HEK293 (cell line): Measurements from ENCODE around the gene CPNE5.

Experiments used
- CTCF ChIA-PET: fragments of 350-600 bp; formaldehyde crosslinking; extraction: SDS; loops from one replicate; lab custom pipeline; 2021; ENCODE audit warnings: antibody characterized with exemption; lab: Yijun Ruan, JAX
- POLR2A ChIA-PET: fragments of 300-600 bp; formaldehyde crosslinking; extraction: SDS; loops from one replicate; lab custom pipeline; 2020; ENCODE audit warnings: antibody characterized with exemption, inconsistent platforms; lab: Yijun Ruan, JAX
- H3K27ac ChIP-seq: fragments of 200-500 bp; sonication (Bioruptor generic); 2 replicates; pipeline ENCODE4 v1.5.1; 2014; ENCODE audit warnings: low read depth, low read length, control low read depth, inconsistent platforms; ENCODE audit errors: extremely low read depth
- H3K36me3 ChIP-seq, 2 experiments: fragments of 200-500 bp in 1 of 2; sonication (Bioruptor generic) in 1 of 2; 1 replicate in 1 of 2; 2 replicates in 1 of 2; pipeline ENCODE4 v1.5.1; 2014 to 2017; ENCODE audit warnings: inconsistent platforms in 2 of 2, low read length in 2 of 2; ENCODE audit not compliant: control insufficient read depth in 2 of 2, insufficient read depth in 1 of 2
- H3K4me1 ChIP-seq: fragments of 200-500 bp; sonication (Bioruptor generic); 2 replicates; pipeline ENCODE4 v1.5.1; 2014; ENCODE audit warnings: mild to moderate bottlenecking, low read length, inconsistent platforms; ENCODE audit not compliant: control insufficient read depth, insufficient read depth
- H3K4me3 ChIP-seq: 2 replicates; pipeline ENCODE4 v1.5.1; 2011; ENCODE audit warnings: low read depth, mild to moderate bottlenecking, control low read depth, low read length, moderate library complexity
- H3K9me3 ChIP-seq: fragments of 200-500 bp; sonication (Bioruptor generic); 2 replicates; pipeline ENCODE4 v1.5.1; 2014; ENCODE audit warnings: low read depth, low read length, inconsistent platforms; ENCODE audit not compliant: control insufficient read depth, insufficient read depth
- EGR2 ChIP-seq: fragments of 450-650 bp; formaldehyde crosslinking; IDR thresholded peaks from 2 replicates; pipeline ENCODE4 v1.5.1; 2016; ENCODE audit warnings: low read depth, missing biosample characterization, missing genetic modification characterization
- MYNN ChIP-seq: fragments of 450-650 bp; formaldehyde crosslinking; IDR thresholded peaks from 2 replicates; pipeline ENCODE4 v1.5.1; 2016; ENCODE audit warnings: missing biosample characterization, missing genetic modification characterization, borderline replicate concordance
- MZF1 ChIP-seq: fragments of 450-650 bp; formaldehyde crosslinking; IDR thresholded peaks from 2 replicates; pipeline ENCODE4 v1.5.1; 2017; ENCODE audit warnings: missing biosample characterization, missing genetic modification characterization, borderline replicate concordance
- REPIN1 ChIP-seq: fragments of 450-650 bp; formaldehyde crosslinking; IDR thresholded peaks from 2 replicates; pipeline ENCODE4 v1.5.1; 2017; ENCODE audit warnings: missing biosample characterization, missing genetic modification characterization, low read depth
- SCRT1 ChIP-seq: fragments of 450-650 bp; formaldehyde crosslinking; IDR thresholded peaks from 2 replicates; pipeline ENCODE4 v1.5.1; 2016; ENCODE audit warnings: missing biosample characterization, missing genetic modification characterization, borderline replicate concordance
- SP2 ChIP-seq: fragments of 450-650 bp; formaldehyde crosslinking; IDR thresholded peaks from 2 replicates; pipeline ENCODE4 v1.5.1; 2016; ENCODE audit warnings: missing biosample characterization, missing genetic modification characterization
- TRIM28 ChIP-seq: IDR thresholded peaks from 2 replicates; pipeline ENCODE4 v1.6.1; 2011; ENCODE audit warnings: low read length, control low read depth, borderline replicate concordance
- ZBTB8A ChIP-seq: fragments of 450-650 bp; formaldehyde crosslinking; IDR thresholded peaks from 2 replicates; pipeline ENCODE4 v1.5.1; 2016; ENCODE audit warnings: missing biosample characterization, missing genetic modification characterization
- ZFHX2 ChIP-seq: fragments of 450-650 bp; formaldehyde crosslinking; conservative IDR thresholded peaks from 2 replicates; pipeline ENCODE4 v1.5.1; 2016; ENCODE audit warnings: missing biosample characterization, missing genetic modification characterization
- ZNF146 ChIP-seq: fragments of 450-650 bp; formaldehyde crosslinking; IDR thresholded peaks from 2 replicates; pipeline ENCODE4 v1.5.1; 2016; ENCODE audit warnings: missing biosample characterization, missing genetic modification characterization
- ZNF561 ChIP-seq: fragments of 450-650 bp; IDR thresholded peaks from 2 replicates; pipeline ENCODE4 v1.5.1; 2018; ENCODE audit warnings: missing biosample characterization, missing genetic modification characterization, borderline replicate concordance
- ZNF629 ChIP-seq: fragments of 450-650 bp; formaldehyde crosslinking; IDR thresholded peaks from 2 replicates; pipeline ENCODE4 v1.5.1; 2017; ENCODE audit warnings: missing biosample characterization, missing genetic modification characterization
- TF ChIP-seq, protein P1 (sequence below): fragments of 450-650 bp; formaldehyde crosslinking; IDR thresholded peaks from 2 replicates; pipeline ENCODE4 v1.5.1; 2017; ENCODE audit warnings: missing biosample characterization, missing genetic modification characterization
- TF ChIP-seq, protein P2 (sequence below): fragments of 450-650 bp; formaldehyde crosslinking; IDR thresholded peaks from 2 replicates; pipeline ENCODE4 v1.5.1; 2016; ENCODE audit warnings: missing biosample characterization, missing genetic modification characterization
- TF ChIP-seq, protein P3 (sequence below): fragments of 450-650 bp; formaldehyde crosslinking; IDR thresholded peaks from 2 replicates; pipeline ENCODE4 v1.5.1; 2016; ENCODE audit warnings: missing biosample characterization, missing genetic modification characterization, borderline replicate concordance

CPNE5 gene

DNA sequence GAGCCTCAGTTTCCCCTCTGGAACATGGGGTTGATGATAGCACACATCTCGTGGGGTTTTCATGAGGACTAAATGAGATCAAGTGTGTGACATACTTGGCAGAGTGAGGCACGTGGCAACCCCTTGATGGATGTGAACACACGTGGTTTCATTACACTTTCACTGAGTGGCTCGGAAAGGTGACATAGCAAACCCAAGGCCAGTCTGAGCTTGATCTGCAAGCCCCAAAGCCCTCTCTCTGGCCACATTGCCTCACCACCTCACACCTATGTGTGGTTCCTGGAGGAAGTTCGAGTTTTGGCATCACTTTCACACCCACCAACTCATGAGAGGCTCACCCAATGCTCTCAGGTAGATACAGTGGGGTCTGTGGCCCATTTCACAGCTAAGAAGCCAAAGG, 60.0 kb downstream of the CPNE5 start:
- ChIA-PET CTCF (interaction anchor here (1.7 to 10.6 kb wide), 5 partner anchors 11 to 239 kb away, joined by 5 to 182 read pairs (median 13); no protein-coding TSS in a partner anchor), POLR2A (interaction anchor here (1.3 kb wide), 1 partner anchor 96 kb away, joined by 3 read pairs; the partner anchor contains the start of gene PPIL1)
- Histone ChIP-seq H3K27ac (no peak overlapping the region), H3K9me3 (no peaks in the 10 kb centered on the region), H3K36me3 (no peaks in the 10 kb centered on the region), H3K4me3 (no peak overlapping the region), H3K4me1 (no peaks in the 10 kb centered on the region)
- TF ChIP-seq SCRT1 (tag by site-specific recombination) = no peak

DNA sequence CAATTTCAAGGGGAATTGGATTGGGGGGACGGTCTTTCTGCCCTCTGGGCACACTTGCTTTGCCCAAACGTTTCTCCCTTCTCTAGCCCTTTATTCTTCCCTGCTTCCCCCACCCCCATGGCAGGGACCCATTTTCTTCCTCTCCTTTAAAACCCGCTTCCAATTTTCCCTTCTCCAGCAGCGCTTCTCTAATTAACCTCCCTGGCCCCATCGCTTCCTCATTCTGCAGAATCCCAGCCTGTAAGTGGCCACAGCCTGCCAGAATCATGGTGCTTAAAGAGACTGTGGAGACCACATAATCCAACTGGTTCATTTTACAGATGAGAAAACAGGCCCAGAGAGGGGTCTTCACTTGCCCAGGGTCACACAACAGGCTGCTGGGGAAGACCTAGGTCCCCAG, 61.4 kb downstream of the CPNE5 start:
- Histone ChIP-seq H3K27ac (no peak overlapping the region), H3K4me3 (no peak overlapping the region), H3K9me3 (no peaks in the 10 kb centered on the region), H3K36me3 (no peaks in the 10 kb centered on the region)
- ChIA-PET POLR2A (interaction anchor here (0.6 kb wide), 1 partner anchor 18 kb away, joined by 3 read pairs; no protein-coding TSS in a partner anchor), CTCF (interaction anchor here (2.4 to 10.6 kb wide), 4 partner anchors 10 to 72 kb away, joined by 10 to 182 read pairs (median 66); no protein-coding TSS in a partner anchor)
- no peak for TF ChIP-seq SP2 (tag by site-specific recombination)
- TF ChIP-seq, protein P1, sequence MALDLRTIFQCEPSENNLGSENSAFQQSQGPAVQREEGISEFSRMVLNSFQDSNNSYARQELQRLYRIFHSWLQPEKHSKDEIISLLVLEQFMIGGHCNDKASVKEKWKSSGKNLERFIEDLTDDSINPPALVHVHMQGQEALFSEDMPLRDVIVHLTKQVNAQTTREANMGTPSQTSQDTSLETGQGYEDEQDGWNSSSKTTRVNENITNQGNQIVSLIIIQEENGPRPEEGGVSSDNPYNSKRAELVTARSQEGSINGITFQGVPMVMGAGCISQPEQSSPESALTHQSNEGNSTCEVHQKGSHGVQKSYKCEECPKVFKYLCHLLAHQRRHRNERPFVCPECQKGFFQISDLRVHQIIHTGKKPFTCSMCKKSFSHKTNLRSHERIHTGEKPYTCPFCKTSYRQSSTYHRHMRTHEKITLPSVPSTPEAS (tag by site-specific recombination) = peak; percentile 81
- TF ChIP-seq REPIN1 (tag by site-specific recombination) = no peak
- TF ChIP-seq, all 188 proteins: peak for 1
- no peaks in the 10 kb centered on the region for H3K4me1 ChIP-seq

DNA sequence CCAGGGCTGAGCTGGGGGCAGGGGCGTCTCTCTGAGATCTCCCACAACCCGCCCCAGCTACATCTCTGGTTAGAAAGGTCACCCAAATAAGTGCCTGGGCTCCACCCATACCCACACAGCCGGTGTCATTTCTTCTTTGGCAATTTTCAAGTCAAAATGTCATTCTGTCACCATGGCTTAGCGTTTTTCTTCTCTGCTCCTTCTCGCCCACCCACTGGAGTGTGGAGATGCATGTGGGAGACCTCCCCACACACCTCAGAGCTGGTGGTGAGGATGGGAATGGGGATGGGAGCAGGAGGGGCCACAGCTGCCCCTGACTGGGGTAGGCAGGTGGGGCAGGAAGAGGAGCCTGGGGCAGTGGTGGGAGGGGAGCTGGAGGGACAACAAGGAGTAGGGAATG, 63.1 kb downstream of the CPNE5 start:
- ChIA-PET CTCF (interaction anchor here (1.9 to 13.1 kb wide), 4 partner anchors 10 to 242 kb away, joined by 6 to 298 read pairs (median 14); no protein-coding TSS in a partner anchor), POLR2A (interaction anchor here (0.9 kb wide), 1 partner anchor 98 kb away, joined by 3 read pairs; the partner anchor contains the start of gene PPIL1)
- Histone ChIP-seq H3K36me3 (no peaks in the 10 kb centered on the region), H3K9me3 (no peaks in the 10 kb centered on the region), H3K27ac (no peak overlapping the region), H3K4me3 (no peak overlapping the region), H3K4me1 (no peaks in the 10 kb centered on the region)
- TF ChIP-seq EGR2 (tag by site-specific recombination) (peak; percentile 73), ZFHX2 (tag by site-specific recombination) (peak; percentile 73), ZNF561 (no peak)

DNA sequence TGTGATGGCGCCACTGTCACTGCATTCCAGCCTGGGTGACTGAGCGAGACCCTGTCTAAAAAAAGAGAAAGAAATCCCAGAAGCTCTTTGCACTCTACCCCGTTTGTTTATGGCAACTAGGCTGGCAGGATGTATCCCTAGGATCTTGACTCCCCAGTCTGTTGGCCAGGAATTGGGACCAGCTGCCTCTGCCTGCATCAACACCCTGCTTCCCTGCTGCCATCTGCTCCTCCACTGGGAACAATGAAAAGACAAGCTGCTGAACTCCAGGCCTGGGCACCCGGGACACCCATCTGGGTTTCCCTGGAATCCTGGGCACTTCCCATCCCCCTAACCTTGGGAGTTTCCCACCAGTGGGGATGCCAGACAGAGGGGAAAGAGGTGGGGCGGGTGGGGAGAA, 64.9 kb downstream of the CPNE5 start:
- CTCF ChIA-PET = interaction anchor here (0.6 to 13.1 kb wide), 8 partner anchors 8 to 244 kb away, joined by 3 to 298 read pairs (median 6); no protein-coding TSS in a partner anchor
- TF ChIP-seq MZF1 (no peak), REPIN1 (tag by site-specific recombination) (no peak), TRIM28 (no peak), ZBTB8A (tag by site-specific recombination) (no peak), MYNN (tag by site-specific recombination) (no peak), ZNF146 (tag by site-specific recombination) (no peak), ZNF629 (no peak)
- TF ChIP-seq, protein P2, sequence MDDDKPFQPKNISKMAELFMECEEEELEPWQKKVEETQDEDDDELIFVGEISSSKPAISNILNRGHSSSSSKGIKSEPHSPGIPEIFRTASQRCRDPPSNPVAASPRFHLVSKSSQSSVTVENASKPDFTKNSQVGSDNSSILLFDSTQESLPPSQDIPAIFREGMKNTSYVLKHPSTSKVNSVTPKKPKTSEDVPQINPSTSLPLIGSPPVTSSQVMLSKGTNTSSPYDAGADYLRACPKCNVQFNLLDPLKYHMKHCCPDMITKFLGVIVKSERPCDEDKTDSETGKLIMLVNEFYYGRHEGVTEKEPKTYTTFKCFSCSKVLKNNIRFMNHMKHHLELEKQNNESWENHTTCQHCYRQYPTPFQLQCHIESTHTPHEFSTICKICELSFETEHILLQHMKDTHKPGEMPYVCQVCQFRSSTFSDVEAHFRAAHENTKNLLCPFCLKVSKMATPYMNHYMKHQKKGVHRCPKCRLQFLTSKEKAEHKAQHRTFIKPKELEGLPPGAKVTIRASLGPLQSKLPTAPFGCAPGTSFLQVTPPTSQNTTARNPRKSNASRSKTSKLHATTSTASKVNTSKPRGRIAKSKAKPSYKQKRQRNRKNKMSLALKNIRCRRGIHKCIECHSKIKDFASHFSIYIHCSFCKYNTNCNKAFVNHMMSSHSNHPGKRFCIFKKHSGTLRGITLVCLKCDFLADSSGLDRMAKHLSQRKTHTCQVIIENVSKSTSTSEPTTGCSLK (tag by site-specific recombination) = no peak
- TF ChIP-seq, protein P3, sequence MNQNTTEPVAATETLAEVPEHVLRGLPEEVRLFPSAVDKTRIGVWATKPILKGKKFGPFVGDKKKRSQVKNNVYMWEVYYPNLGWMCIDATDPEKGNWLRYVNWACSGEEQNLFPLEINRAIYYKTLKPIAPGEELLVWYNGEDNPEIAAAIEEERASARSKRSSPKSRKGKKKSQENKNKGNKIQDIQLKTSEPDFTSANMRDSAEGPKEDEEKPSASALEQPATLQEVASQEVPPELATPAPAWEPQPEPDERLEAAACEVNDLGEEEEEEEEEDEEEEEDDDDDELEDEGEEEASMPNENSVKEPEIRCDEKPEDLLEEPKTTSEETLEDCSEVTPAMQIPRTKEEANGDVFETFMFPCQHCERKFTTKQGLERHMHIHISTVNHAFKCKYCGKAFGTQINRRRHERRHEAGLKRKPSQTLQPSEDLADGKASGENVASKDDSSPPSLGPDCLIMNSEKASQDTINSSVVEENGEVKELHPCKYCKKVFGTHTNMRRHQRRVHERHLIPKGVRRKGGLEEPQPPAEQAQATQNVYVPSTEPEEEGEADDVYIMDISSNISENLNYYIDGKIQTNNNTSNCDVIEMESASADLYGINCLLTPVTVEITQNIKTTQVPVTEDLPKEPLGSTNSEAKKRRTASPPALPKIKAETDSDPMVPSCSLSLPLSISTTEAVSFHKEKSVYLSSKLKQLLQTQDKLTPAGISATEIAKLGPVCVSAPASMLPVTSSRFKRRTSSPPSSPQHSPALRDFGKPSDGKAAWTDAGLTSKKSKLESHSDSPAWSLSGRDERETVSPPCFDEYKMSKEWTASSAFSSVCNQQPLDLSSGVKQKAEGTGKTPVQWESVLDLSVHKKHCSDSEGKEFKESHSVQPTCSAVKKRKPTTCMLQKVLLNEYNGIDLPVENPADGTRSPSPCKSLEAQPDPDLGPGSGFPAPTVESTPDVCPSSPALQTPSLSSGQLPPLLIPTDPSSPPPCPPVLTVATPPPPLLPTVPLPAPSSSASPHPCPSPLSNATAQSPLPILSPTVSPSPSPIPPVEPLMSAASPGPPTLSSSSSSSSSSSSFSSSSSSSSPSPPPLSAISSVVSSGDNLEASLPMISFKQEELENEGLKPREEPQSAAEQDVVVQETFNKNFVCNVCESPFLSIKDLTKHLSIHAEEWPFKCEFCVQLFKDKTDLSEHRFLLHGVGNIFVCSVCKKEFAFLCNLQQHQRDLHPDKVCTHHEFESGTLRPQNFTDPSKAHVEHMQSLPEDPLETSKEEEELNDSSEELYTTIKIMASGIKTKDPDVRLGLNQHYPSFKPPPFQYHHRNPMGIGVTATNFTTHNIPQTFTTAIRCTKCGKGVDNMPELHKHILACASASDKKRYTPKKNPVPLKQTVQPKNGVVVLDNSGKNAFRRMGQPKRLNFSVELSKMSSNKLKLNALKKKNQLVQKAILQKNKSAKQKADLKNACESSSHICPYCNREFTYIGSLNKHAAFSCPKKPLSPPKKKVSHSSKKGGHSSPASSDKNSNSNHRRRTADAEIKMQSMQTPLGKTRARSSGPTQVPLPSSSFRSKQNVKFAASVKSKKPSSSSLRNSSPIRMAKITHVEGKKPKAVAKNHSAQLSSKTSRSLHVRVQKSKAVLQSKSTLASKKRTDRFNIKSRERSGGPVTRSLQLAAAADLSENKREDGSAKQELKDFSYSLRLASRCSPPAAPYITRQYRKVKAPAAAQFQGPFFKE = no peak

More for the DNA sequence above, 64.9 kb downstream of the CPNE5 start:
- Histone ChIP-seq H3K27ac (no peak overlapping the region), H3K4me3 (no peak overlapping the region), H3K36me3 (no peaks in the 10 kb centered on the region), H3K4me1 (no peaks in the 10 kb centered on the region), H3K9me3 (no peaks in the 10 kb centered on the region)
- POLR2A ChIA-PET = no interaction called here
